GM21367 (cell line): ENCODE results near the gene RAB4A.
"Not testable (repeated sequence)": the region's sequence is repeated elsewhere in the genome, so short reads cannot be mapped to it uniquely, and the experiment has no call there.

Experiments
- ATAC-seq: cut with Tn5 transposase; IDR thresholded peaks from one replicate; pipeline ENCODE4 v1.9.1; 2021; ENCODE audit not compliant: unreplicated experiment

RAB4A gene

GRCh38 chr1:229271448-229272159 lies 693 bp downstream of the RAB4A start:
- ATAC-seq, result peak; percentile 40

GRCh38 chr1:229272164-229273158 lies 1.6 kb downstream of the RAB4A start:
- ATAC-seq, result no peak

GRCh38 chr1:229273507-229274232 lies 2.8 kb downstream of the RAB4A start:
- ATAC-seq, result no peak

GRCh38 chr1:229275005-229275404 lies 4.1 kb downstream of the RAB4A start:
- ATAC-seq, result no peak

- ATAC-seq, result no peak
Observed at GRCh38 chr1:229278120-229278741, 7.3 kb downstream of the RAB4A start.

- no peak for ATAC-seq
Observed at GRCh38 chr1:229279242-229279641, 8.3 kb downstream of the RAB4A start.

GRCh38 chr1:229280037-229280828 lies 9.3 kb downstream of the RAB4A start:
- no peak for ATAC-seq

- ATAC-seq, result no peak
Observed at GRCh38 chr1:229280921-229281320, 10.0 kb downstream of the RAB4A start.

GRCh38 chr1:229281339-229281926 lies 10.5 kb downstream of the RAB4A start:
- ATAC-seq, result no peak

- ATAC-seq, result no peak
Observed at GRCh38 chr1:229282295-229282823, 11.4 kb downstream of the RAB4A start.

GRCh38 chr1:229283183-229283611 lies 12.3 kb downstream of the RAB4A start:
- ATAC-seq, result no peak

- no peak for ATAC-seq
Observed at GRCh38 chr1:229284887-229285286, 14.0 kb downstream of the RAB4A start.

- ATAC-seq, result no peak
Observed at GRCh38 chr1:229285440-229285839, 14.5 kb downstream of the RAB4A start.

GRCh38 chr1:229286099-229286766 lies 15.3 kb downstream of the RAB4A start:
- no peak for ATAC-seq

- ATAC-seq, result no peak
Observed at GRCh38 chr1:229287267-229287666, 16.4 kb downstream of the RAB4A start.

GRCh38 chr1:229288516-229288915 lies 17.6 kb downstream of the RAB4A start:
- ATAC-seq, result no peak

GRCh38 chr1:229291686-229292085 lies 20.8 kb downstream of the RAB4A start:
- not testable (repeated sequence) for ATAC-seq

- ATAC-seq, result no peak
Observed at GRCh38 chr1:229293528-229294204, 22.8 kb downstream of the RAB4A start.
